GM20431 (cell line): ENCODE data around the gene LSM10.

Experiments used
- in situ Hi-C: fragments of 300-500 bp; cut with MseI, MboI; formaldehyde crosslinking; loops from one replicate; pipeline ENCODE4 v1.15.0; 2020; ENCODE audit warnings: low sequenced_read_pairs; ENCODE audit not compliant: unreplicated experiment

LSM10 gene

GRCh38 chr1:36397378-36398230 is at the start of gene LSM10:
Gene LSM10 (minus strand): TSS chr1:36397908. CDS start chr1:36394129, 3,779 bp downstream.
- in situ Hi-C loops: no loop called here

- in situ Hi-C loops: no loop called here
Measured at GRCh38 chr1:36447450-36447849, 49.7 kb upstream of the LSM10 start.

GRCh38 chr1:36446746-36447145 is 49.0 kb upstream of the LSM10 start:
- in situ Hi-C loops: no loop called here

- in situ Hi-C loops: no loop called here
Measured at GRCh38 chr1:36446271-36446670, 48.6 kb upstream of the LSM10 start.

- in situ Hi-C loops: no loop called here
Measured at GRCh38 chr1:36443297-36443696, 45.6 kb upstream of the LSM10 start.

GRCh38 chr1:36442337-36442736 is 44.6 kb upstream of the LSM10 start:
- in situ Hi-C loops: no loop called here

GRCh38 chr1:36440646-36441045 is 42.9 kb upstream of the LSM10 start:
- in situ Hi-C loops: no loop called here

GRCh38 chr1:36440044-36440443 is 42.3 kb upstream of the LSM10 start:
- in situ Hi-C loops: no loop called here

GRCh38 chr1:36438715-36439114 is 41.0 kb upstream of the LSM10 start:
- in situ Hi-C loops: no loop called here

GRCh38 chr1:36436821-36437220 is 39.1 kb upstream of the LSM10 start:
- in situ Hi-C loops: no loop called here

- in situ Hi-C loops: no loop called here
Measured at GRCh38 chr1:36433102-36433501, 35.4 kb upstream of the LSM10 start.

GRCh38 chr1:36432616-36433015 is 34.9 kb upstream of the LSM10 start:
- in situ Hi-C loops: no loop called here

GRCh38 chr1:36425791-36426190 is 28.1 kb upstream of the LSM10 start:
- in situ Hi-C loops: loop anchor here (10.0 kb wide), 1 partner anchor 81 kb away; no protein-coding TSS in a partner anchor

GRCh38 chr1:36421649-36422048 is 23.9 kb upstream of the LSM10 start:
- in situ Hi-C loops: loop anchor here (10.0 kb wide), 1 partner anchor 77 kb away; no protein-coding TSS in a partner anchor

- in situ Hi-C loops: loop anchor here (10.0 kb wide), 1 partner anchor 76 kb away; no protein-coding TSS in a partner anchor
Measured at GRCh38 chr1:36420836-36421317, 23.2 kb upstream of the LSM10 start.

GRCh38 chr1:36420409-36420808 is 22.7 kb upstream of the LSM10 start:
- in situ Hi-C loops: loop anchor here (10.0 kb wide), 1 partner anchor 76 kb away; no protein-coding TSS in a partner anchor

- in situ Hi-C loops: no loop called here
Measured at GRCh38 chr1:36419569-36419968, 21.9 kb upstream of the LSM10 start.

- in situ Hi-C loops: no loop called here
Measured at GRCh38 chr1:36419140-36419539, 21.4 kb upstream of the LSM10 start.

- in situ Hi-C loops: no loop called here
Measured at GRCh38 chr1:36417931-36418330, 20.2 kb upstream of the LSM10 start.

- in situ Hi-C loops: no loop called here
Measured at GRCh38 chr1:36415661-36416326, 18.1 kb upstream of the LSM10 start.

GRCh38 chr1:36414384-36414783 is 16.7 kb upstream of the LSM10 start:
- in situ Hi-C loops: no loop called here
